Embryonic facial prominence (tissue), 1 donor: ENCODE measurements around the gene KCNQ2.

Experiments used
- DNase-seq: peaks from one replicate; pipeline ENCODE4 v3.0.0-alpha.2; 2016; ENCODE audit errors: extremely low spot score

The KCNQ2 gene

DNA sequence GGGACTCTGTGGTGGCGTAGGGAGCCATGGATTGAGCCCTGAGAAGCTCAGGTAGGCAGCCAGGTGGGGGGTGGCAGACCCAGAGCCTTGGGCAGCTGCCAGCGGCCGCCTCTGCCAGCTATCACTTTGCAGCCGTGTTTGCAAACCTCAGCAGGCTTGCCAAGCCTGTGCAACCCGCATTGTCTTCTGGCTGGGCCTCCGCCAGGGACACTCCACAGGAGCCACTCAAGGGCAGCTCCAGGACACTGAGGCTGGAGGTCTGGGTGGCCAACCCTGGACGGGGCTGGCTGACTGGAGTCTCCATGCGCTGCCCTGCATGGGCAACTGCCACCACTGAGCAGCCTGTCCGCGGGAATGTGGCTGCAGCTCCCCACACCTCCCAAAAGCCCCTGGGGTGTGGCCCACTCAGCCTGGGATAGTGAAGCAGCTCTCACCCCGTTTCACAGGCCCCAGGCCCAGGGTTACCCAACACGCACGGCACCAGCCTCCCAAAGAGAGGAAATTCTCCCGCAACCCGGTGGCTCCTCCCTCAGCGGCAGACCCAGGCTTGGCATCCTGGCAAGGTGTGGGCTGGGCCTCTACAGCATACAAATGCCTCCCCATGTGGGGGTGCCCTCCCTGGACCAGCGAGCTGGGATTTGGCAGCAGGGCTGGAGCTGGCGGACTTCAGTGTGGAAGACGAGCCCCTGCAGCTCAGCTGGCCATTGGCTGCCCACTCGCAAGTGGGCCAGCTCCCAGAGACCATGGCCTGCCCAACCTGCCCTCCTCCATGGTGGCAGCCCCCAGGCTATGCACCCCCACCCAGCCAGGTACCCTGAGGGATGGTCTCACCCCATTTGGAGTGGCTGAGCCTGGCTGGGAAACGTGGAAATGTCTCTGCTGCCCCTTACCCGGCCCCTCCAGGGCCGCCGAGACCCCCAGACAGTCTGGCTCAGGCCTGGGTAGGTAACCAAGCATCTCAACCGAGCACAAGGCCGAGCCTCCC lies 114.2 kb downstream of the KCNQ2 start:
- DNase-seq: no peak

DNA sequence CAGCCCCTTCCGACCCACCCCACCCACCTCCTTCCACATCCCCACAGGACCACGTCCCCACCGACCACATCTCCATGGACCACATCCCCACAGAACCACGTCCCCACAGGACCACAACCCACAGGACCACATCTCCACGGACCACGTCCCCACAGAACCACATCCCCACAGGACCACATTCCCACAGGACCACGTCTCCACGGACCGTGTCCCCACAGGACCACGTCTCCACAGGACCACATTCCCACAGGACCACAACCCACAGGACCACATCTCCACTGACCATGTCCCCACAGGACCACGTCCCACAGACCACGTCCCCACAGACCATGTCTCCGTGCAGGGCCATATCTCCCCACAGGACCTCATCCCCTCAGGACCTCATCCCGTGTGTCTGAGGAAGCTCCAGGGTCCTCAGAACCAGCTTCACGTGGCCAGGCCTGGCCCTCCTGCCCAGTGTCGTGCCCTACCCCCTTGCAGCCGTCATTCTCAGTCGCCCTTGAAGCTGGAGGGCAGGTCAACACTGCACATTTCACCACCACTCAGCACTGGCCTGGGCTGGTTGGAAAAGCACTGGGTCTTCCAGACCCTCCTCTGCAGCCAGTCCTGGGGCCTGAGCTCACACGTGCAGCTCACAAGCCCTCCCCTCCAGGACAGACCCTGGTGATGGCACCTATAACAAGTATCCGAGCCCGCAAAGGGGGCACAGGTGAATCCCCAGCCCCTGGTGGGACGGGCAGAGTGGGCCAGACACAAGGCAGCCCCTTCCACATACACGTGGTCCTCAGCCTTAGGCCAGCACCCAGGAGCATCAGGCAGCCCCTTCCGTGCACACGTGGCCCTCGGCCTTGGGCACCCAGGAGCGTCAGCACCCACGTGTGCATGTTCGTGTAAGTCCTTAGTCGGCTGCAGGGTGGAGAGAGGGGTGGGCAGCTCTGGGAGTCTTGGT lies 115.2 kb downstream of the KCNQ2 start:
- no peak for DNase-seq

- no peak for DNase-seq
Measured at GRCh38 chr20:63356511-63356910, 115.9 kb downstream of the KCNQ2 start.

GRCh38 chr20:63355781-63356295 lies 116.6 kb downstream of the KCNQ2 start:
- DNase-seq: no peak

DNA sequence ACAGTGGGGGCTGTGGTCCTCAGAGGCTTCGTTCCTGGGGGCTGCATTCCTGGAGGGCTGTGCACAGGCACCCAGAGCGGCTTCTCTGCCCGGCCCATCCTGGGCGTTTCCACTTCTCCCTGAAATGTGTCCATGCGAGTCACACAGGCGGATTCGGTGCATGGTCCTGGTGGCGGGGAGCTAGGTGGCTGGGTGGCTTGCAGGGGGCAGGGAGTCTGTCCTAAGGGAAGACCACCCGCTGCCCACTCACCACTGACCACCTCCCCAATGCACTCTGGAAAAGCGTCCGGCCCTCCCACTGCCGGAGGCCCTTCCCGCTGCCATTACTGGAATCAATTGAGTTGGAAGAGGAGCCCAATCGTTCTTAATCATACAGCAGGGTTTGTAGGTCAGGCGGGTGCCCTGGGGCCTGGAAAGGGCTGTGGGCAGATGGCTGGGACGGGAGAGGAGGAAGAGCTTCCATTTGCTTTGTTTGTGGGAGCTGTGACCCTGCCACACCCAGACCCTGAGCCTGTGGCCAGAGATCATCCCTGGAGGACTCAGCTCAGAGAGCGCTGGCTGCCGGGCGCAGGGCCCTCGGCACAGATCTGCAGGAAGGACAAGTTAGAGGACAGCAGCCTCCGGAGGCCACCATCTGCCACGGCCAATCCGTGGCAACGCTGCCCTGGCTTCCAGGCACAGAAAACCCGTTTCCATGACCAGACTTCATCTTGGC lies 117.7 kb downstream of the KCNQ2 start:
- no peak for DNase-seq

GRCh38 chr20:63352811-63353221 lies 119.6 kb downstream of the KCNQ2 start:
- no peak for DNase-seq

GRCh38 chr20:63351811-63352591 lies 120.5 kb downstream of the KCNQ2 start:
- no peak for DNase-seq

- no peak for DNase-seq
Measured at GRCh38 chr20:63351326-63351700, 121.1 kb downstream of the KCNQ2 start.

DNA sequence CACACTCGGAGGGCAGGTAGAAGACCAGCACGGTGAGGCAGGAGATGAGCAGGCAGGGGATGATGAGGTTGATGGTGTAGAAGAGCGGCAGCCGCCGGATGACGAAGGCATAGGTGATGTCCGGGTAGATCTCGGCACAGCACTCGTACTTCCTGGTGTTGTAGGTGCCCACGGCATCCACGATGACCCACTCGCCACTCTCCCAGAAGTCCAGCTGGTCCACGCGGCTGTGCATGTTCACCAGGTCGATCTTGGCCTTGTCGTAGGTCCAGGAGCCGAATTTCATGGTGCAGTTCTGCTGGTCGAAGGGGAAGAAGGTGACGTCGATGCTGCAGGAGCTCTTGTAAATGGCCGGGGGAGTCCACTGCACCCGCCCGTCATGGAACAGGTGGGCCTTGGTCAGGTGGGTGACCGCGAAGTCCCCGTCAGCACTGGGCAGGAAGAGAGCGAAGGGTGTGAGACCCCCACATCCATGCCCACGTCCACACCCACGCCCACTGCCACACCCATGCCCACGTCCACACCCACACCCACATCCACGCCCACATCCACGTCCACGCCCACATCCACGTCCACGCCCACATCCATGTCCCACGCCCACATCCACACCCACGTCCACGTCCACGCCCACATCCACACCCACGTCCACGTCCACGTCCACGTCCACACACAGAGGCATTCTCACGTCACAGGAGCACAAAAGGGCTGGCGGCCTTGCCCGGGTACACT lies 121.7 kb downstream of the KCNQ2 start:
- DNase-seq: no peak
